ENCODE data around the gene CHTOP.
"Not testable (repeated sequence)": the region's sequence is repeated elsewhere in the genome, so short reads cannot be mapped to it uniquely, and the experiment has no call there.

The CHTOP gene

DNA sequence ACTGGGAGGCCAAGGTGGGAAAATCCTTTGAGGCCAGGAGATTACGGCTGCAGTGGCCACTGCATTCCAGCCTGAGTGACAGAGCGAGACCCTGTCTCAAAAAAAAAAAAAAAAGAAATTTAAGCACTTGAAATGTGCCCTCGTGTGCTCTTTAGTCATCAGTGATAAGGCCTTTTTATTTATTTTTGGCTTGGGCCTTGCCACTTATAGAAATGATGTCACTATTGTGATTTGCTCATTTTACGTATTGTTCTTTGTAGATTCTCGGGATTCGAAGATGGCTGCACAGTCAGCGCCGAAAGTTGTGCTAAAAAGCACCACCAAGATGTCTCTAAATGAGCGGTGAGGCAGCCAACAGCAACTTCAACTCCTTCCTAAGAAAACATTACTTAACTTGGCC, 2.4 kb downstream of the CHTOP start:
- TF ChIP-seq, protein P1, sequence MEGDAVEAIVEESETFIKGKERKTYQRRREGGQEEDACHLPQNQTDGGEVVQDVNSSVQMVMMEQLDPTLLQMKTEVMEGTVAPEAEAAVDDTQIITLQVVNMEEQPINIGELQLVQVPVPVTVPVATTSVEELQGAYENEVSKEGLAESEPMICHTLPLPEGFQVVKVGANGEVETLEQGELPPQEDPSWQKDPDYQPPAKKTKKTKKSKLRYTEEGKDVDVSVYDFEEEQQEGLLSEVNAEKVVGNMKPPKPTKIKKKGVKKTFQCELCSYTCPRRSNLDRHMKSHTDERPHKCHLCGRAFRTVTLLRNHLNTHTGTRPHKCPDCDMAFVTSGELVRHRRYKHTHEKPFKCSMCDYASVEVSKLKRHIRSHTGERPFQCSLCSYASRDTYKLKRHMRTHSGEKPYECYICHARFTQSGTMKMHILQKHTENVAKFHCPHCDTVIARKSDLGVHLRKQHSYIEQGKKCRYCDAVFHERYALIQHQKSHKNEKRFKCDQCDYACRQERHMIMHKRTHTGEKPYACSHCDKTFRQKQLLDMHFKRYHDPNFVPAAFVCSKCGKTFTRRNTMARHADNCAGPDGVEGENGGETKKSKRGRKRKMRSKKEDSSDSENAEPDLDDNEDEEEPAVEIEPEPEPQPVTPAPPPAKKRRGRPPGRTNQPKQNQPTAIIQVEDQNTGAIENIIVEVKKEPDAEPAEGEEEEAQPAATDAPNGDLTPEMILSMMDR (IDR thresholded peaks at IDR 0.05; ENCODE audit: low read depth, low read length) = no peak
- DNase-seq (ENCODE audit: extremely low read depth, low read depth) = no peak

DNA sequence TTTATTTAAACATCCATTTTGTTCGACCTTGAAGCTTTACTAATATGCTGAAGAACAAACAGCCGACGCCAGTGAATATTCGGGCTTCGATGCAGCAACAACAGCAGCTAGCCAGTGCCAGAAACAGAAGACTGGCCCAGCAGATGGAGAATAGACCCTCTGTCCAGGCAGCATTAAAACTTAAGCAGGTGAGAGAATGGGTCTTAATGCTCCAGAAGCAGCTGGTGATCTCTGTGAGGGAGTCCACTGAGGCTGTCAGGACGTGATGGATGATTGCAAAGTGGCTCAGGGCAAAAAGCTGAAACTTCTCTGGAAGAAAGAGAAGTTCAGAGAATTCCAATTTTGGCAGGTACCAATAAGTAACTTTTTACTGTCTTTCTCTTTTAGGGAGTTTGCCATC, 4.4 kb downstream of the CHTOP start:
- TF ChIP-seq, protein P1 (IDR thresholded peaks at IDR 0.05; ENCODE audit: low read depth, low read length) = no peak
- DNase-seq (ENCODE audit: extremely low read depth, low read depth) = no peak

DNA sequence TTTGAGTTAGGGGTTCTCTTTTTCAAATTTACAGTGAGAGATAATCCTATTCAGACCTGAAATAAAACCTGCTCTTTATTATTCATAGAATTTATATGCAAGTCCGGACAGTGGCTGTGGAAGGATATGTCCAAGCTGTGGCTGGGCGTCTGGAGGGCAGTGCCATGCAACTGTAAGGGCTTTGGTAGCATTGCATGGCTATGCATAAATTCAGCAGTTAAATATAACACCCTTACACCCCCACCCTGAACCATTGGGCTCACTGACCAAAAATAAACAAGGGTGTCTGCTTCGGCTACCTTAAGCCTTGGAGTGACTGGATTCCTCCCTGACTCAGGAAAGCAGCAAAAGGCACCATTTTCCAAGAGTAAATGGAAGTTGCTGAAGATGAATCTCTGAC, 5.4 kb downstream of the CHTOP start:
- TF ChIP-seq, protein P1 (IDR thresholded peaks at IDR 0.05; ENCODE audit: low read depth, low read length) = no peak
- DNase-seq (ENCODE audit: extremely low read depth, low read depth) = no peak

DNA sequence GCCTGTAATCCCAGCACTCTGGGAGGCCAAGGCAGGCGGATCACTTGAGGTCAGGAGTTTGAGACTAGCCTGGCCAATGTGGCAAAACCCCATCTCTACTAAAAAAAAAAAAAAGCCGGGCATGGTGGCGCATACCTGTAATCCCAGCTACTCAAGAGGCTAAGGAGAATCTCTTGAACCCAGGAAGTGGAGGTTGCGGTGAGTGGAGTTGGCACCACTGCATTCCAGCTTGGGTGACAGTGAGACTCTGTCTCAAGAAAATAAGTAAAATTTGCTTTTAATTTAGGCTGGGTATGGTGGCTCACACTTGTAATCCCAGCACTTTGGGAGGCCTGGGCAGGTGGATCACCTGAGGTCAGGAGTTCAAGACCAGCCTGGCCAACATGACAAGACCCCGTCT, 6.3 kb downstream of the CHTOP start:
- not testable (repeated sequence) for DNase-seq (ENCODE audit: extremely low read depth, low read depth)

DNA sequence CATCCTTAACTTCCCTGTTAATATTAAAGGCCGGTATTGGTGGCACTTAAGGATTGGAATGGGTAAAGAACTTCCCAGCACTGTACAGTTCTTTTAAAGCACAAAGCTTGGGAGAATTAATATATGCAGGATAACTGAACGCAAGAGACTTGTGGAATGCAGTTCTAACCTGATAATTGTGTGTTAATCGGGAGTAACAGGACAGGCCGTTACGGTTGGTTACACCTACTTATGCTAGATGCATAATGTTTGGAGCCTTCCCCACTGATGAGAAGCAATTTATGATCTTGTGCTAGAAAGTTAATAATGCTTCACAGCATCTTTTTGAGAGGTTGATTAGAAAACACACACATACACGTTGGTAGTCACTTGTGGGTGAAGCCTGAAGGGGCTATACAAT, 7.0 kb downstream of the CHTOP start:
- no peak for DNase-seq (ENCODE audit: extremely low read depth, low read depth)
- TF ChIP-seq, protein P1 (IDR thresholded peaks at IDR 0.05; ENCODE audit: low read depth, low read length) = no peak

DNA sequence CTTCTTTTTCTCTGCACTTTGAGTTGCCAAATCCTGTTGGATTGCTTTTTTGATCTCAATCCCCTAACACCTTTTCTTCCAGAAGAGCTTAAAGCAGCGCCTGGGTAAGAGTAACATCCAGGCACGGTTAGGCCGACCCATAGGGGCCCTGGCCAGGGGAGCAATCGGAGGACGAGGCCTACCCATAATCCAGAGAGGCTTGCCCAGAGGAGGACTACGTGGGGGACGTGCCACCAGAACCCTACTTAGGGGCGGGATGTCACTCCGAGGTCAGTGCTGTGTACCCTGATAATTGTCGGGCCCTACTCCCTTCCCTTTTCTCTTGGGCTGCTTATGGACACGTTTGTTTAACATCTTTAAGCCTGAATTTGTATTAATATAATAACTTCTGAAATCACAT, 8.3 kb downstream of the CHTOP start:
- DNase-seq (ENCODE audit: extremely low read depth, low read depth) = no peak
- TF ChIP-seq, protein P1 (IDR thresholded peaks at IDR 0.05; ENCODE audit: low read depth, low read length) = no peak

DNA sequence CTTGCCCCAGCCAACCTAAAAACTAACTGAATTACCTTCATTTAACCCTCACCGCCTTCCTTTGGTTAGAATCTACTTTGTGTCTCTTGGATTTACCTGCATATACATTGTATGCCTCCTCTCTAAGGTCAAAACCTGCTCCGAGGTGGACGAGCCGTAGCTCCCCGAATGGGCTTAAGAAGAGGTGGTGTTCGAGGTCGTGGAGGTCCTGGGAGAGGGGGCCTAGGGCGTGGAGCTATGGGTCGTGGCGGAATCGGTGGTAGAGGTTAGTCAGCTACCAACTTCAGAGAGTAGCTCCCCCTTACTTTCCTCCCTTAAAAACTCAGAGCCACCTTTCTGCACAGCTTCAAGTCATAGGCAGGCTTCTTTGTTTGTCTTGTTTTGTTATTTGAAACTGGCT, 9.2 kb downstream of the CHTOP start:
- TF ChIP-seq, protein P1 (IDR thresholded peaks at IDR 0.05; ENCODE audit: low read depth, low read length) = no peak
- no peak for DNase-seq (ENCODE audit: extremely low read depth, low read depth)

DNA sequence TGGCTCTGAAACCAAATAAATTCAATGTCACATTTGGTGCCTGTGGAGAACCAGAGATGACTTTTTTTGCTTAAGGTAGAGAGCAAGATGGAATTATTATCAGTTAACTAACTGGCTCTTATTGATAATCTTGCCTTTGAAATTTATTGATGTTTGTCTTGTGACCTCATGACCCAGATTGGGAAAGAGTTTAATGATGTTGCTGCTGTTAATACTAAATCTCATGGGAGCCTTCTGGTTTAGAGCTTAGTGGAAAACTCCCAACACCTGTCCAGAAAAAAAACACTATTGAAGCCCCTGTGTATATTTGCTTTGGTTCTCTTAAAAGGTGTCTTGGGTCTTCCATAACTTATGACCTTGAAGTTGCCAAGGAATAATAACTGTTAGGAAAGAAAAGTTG, 9.9 kb downstream of the CHTOP start:
- no peak for DNase-seq (ENCODE audit: extremely low read depth, low read depth)
- TF ChIP-seq, protein P1 (IDR thresholded peaks at IDR 0.05; ENCODE audit: low read depth, low read length) = no peak

Data from AG09319 (cell line).